Measurements from ENCODE around the gene PHYH. TPM values are rescaled to one million over a fixed set of nuclear protein-coding genes. Genes with fewer than 3 reads are reported as not detected.
"Not testable (repeated sequence)": the region's sequence is repeated elsewhere in the genome, so short reads cannot be mapped to it uniquely, and the experiment has no call there.

The PHYH gene
- total RNA-seq, 2 experiments from 2014 or later: 8.5 to 10.0 TPM

GRCh38 chr10:13276749-13277365, 23.0 kb downstream of the PHYH start:
- no peaks in the 10 kb centered on the region for H3K9me3 ChIP-seq (ENCODE audit: control insufficient read depth in 1 of 2, insufficient read depth in 1 of 2, low read length in 2 of 2)
- Mint-ChIP-seq H3K4me1 (ENCODE audit: low read depth) (no peaks in the 10 kb centered on the region), H3K4me3 (no peak overlapping the region), H3K9me3 (no peaks in the 10 kb centered on the region), H3K36me3 (ENCODE audit: low read depth) (peaks cover 23% of the 10 kb centered on the region), H3K27me3 (no peaks in the 10 kb centered on the region), H3K27ac (no peak overlapping the region)
- no peaks in the 10 kb centered on the region for H3K27me3 ChIP-seq (ENCODE audit: control insufficient read depth in 1 of 2, insufficient read depth in 2 of 2, low read length in 2 of 2)
- TF ChIP-seq CTCF (IDR thresholded peaks at IDR 0.05): no peak
- H3K4me1 ChIP-seq (ENCODE audit: insufficient read depth, low read length): peaks cover under 1% of the 10 kb centered on the region
- no peak overlapping the region for H3K4me3 ChIP-seq (ENCODE audit: low read length)
- intact Hi-C loops (cut with DNase I, micrococcal nuclease): no loop called here
- ChIA-PET CTCF (no interaction called here), POLR2A (interaction anchor here (1.0 kb wide), 1 partner anchor 25 kb away, joined by 3 read pairs; no protein-coding TSS in a partner anchor)
- no peak overlapping the region for H3K27ac ChIP-seq (ENCODE audit: low read depth in 1 of 2, low read length in 2 of 2)
- no peak for ATAC-seq (ENCODE audit: poor library complexity)
- DNase-seq: no peak
- peaks cover 12% of the 10 kb centered on the region for H3K36me3 ChIP-seq (ENCODE audit: insufficient read depth, low read length)

GRCh38 chr10:13276146-13276545, 23.7 kb downstream of the PHYH start:
- H3K27ac ChIP-seq (ENCODE audit: low read depth in 1 of 2, low read length in 2 of 2); H3K9me3 ChIP-seq (ENCODE audit: control insufficient read depth in 1 of 2, insufficient read depth in 1 of 2, low read length in 2 of 2); H3K4me1 ChIP-seq (ENCODE audit: insufficient read depth, low read length); H3K4me3 Mint-ChIP-seq; H3K4me3 ChIP-seq (ENCODE audit: low read length); H3K9me3 Mint-ChIP-seq; CTCF ChIA-PET; POLR2A ChIA-PET; H3K27me3 ChIP-seq (ENCODE audit: control insufficient read depth in 1 of 2, insufficient read depth in 2 of 2, low read length in 2 of 2); intact Hi-C loops (cut with DNase I, micrococcal nuclease); DNase-seq; H3K36me3 ChIP-seq (ENCODE audit: insufficient read depth, low read length); ATAC-seq (ENCODE audit: poor library complexity); H3K4me1 Mint-ChIP-seq (ENCODE audit: low read depth); H3K27ac Mint-ChIP-seq; H3K27me3 Mint-ChIP-seq: not testable (repeated sequence)
- peaks cover 16% of the 10 kb centered on the region for H3K36me3 Mint-ChIP-seq (ENCODE audit: low read depth)

- Mint-ChIP-seq H3K4me3 (no peak overlapping the region), H3K27ac (no peak overlapping the region), H3K9me3 (no peaks in the 10 kb centered on the region), H3K4me1 (ENCODE audit: low read depth) (no peaks in the 10 kb centered on the region), H3K36me3 (ENCODE audit: low read depth) (no peaks in the 10 kb centered on the region), H3K27me3 (no peaks in the 10 kb centered on the region)
- Histone ChIP-seq H3K4me1 (ENCODE audit: insufficient read depth, low read length) (peaks cover 7% of the 10 kb centered on the region), H3K36me3 (ENCODE audit: insufficient read depth, low read length) (no peaks in the 10 kb centered on the region), H3K27ac (ENCODE audit: low read depth in 1 of 2, low read length in 2 of 2) (no peak overlapping the region), H3K4me3 (ENCODE audit: low read length) (no peak overlapping the region), H3K27me3 (ENCODE audit: control insufficient read depth in 1 of 2, insufficient read depth in 2 of 2, low read length in 2 of 2) (no peaks in the 10 kb centered on the region), H3K9me3 (ENCODE audit: control insufficient read depth in 1 of 2, insufficient read depth in 1 of 2, low read length in 2 of 2) (no peaks in the 10 kb centered on the region)
- POLR2A ChIA-PET: interaction anchor here (2.6 kb wide), 1 partner anchor 30 kb away, joined by 11 read pairs; no protein-coding TSS in a partner anchor
- CTCF ChIA-PET: interaction anchor here (0.6 to 3.8 kb wide), 2 partner anchors 29 to 30 kb away, joined by 3 to 17 read pairs; no protein-coding TSS in a partner anchor
- no peak for ATAC-seq (ENCODE audit: poor library complexity)
- no peak for DNase-seq
- intact Hi-C loops (cut with DNase I, micrococcal nuclease): no loop called here
- TF ChIP-seq CTCF (IDR thresholded peaks at IDR 0.05): no peak
Measured at GRCh38 chr10:13272164-13272571, 27.7 kb downstream of the PHYH start.

Data from CD4-positive, alpha-beta T cell (primary cell).